GM23248 (cell line): Measurements from ENCODE around the gene ACTR5.
A peak's percentile ranks its signal among the peaks of the same experiment; 100 is the strongest.

Experiments used
- EZH2 ChIP-seq: fragments of 200-600 bp; sonication (generic); IDR thresholded peaks from 2 replicates; pipeline ENCODE4 v1.6.1; 2018; ENCODE audit warnings: antibody characterized with exemption, mild to moderate bottlenecking; ENCODE audit not compliant: insufficient read depth, poor library complexity, severe bottlenecking
- EZH2phosphoT487 ChIP-seq: fragments of 200-600 bp; sonication (generic); IDR thresholded peaks from 2 replicates; pipeline ENCODE4 v1.6.1; 2018; ENCODE audit warnings: antibody characterized with exemption, moderate library complexity, mild to moderate bottlenecking, low read depth; ENCODE audit not compliant: insufficient read depth

- TF ChIP-seq EZH2, result peak; percentile 45
- no peak for TF ChIP-seq EZH2phosphoT487
These were observed 24.2 kb upstream of the ACTR5 start, which contains the start of gene SLC32A1 for GRCh38 chr20:38723848-38724625.
